Subcutaneous adipose tissue (tissue), 4 donors: ENCODE data around the gene LONP1. TPM values are rescaled to one million over a fixed set of nuclear protein-coding genes. Genes with fewer than 3 reads are reported as not detected.

ENCODE experiments used
- CTCF ChIP-seq: fragments of 450-650 bp; IDR thresholded peaks from one replicate; pipeline ENCODE4 v1.5.1; 2016; ENCODE audit warnings: low read depth, mild to moderate bottlenecking, control low read depth, antibody characterized with exemption, moderate library complexity
- total RNA-seq, 4 donors: library from RNA; depleted of rRNA; stranded (reverse); fragments of >200 nt; gene quantifications; one replicate each; pipeline ENCODE4 v1.1.0, GENCODE V29; 2016

LONP1 gene
- total RNA-seq, 4 donors from 2014 or later = 38.8 to 90.4 (median 43.5) TPM

DNA sequence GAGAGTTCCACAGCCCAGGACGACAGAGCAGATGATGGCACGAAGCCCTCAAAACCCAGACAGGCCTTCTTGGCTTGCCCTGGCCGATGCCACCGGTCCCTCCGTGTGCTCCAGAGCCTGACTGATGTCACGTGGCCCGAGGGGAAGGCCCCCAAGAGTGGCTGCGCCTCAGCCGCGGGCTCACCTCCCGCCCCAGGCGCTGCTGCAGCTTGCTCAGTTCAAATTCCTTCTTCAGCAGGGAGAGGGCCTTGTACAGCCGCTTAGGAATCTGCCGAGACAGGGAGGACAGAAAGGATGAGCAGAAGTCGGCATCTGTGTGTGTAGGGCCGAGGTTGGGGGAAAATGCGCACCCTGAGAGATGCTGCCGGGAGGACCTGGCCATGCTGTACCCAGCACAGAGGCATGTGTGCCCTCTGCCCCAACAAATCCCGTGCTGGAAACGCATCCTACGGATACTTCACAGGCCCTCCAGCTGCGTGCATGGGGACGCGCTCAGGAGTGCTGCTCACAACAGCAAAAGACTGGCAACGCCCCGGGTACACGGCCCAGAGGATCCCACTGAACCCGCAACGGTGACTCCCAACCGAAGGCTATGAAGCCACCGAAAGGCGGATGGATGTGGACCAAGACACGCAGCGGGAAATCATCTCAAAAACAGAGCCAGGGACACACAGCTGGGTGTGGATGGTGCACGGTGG, 12.9 kb downstream of the LONP1 start:
- no peak for TF ChIP-seq CTCF

DNA sequence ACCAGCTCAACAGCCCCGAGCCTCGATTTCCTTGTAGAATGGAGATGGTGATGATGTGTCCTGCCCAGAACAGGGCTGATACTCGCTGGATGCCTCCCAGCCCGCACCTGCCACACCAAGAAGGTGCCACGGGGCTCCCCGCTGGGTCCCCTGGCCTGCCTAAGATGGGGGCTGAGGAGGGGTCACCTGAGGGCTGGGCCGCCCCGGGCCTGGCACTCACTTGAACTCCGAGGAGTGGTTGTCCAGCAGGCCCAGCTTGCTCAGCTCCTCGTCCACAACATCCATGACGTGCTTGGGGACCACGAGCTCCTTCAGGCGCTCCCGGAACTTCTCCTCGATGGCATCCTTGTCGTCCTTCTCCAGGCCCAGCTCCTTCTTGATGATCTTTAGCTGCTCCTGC, 14.4 kb downstream of the LONP1 start:
- no peak for TF ChIP-seq CTCF

DNA sequence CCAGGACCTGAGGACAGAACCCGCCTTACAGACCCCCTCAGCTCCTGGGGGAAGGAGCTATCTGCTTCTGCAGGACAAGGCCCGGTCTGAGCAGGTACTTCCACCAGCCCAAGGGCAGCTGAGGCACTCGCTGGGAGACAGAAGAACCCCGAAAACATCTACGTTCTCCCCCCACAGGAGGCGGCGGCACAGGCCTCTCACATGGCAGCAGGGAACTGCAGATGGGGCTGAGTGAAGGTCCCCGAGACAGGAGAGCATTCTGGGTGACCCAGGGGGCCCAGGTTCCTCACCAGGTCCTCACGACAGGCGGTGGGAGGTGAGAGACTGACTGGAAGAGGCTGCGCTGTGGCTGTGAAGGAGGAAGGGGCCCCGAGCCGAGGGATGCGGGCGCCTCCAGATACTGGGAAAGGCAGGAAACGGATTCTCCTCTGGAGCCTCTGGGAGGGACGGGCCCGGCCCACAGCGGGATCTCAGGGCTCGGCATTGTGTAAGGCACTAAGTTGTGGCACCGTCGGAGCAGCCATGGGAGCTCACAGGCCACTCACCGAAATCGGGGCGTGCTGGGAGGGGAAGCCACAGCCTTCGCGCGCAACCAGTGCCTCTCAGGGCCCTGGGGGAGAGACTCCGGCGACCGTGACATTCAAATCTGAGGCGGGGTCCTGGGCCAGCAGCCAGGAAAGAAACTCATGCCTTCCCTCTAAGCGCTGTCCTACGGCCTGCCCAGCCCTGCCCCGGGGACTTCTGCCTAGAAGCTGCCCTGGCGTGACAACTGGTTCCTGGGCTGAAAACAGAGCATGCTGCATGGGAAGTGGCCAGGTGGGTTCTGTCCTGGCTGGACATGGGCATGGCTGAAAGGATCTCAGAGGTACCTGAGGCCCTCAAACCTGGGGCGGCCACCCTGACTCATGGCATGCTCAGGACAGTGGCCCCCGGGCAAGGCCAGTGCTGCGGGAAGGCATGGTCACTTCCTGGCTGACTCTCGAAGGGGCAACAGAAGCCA, 15.8 kb downstream of the LONP1 start:
- TF ChIP-seq CTCF = no peak

GRCh38 chr19:5700455-5701092, 19.4 kb downstream of the LONP1 start:
- TF ChIP-seq CTCF = no peak

DNA sequence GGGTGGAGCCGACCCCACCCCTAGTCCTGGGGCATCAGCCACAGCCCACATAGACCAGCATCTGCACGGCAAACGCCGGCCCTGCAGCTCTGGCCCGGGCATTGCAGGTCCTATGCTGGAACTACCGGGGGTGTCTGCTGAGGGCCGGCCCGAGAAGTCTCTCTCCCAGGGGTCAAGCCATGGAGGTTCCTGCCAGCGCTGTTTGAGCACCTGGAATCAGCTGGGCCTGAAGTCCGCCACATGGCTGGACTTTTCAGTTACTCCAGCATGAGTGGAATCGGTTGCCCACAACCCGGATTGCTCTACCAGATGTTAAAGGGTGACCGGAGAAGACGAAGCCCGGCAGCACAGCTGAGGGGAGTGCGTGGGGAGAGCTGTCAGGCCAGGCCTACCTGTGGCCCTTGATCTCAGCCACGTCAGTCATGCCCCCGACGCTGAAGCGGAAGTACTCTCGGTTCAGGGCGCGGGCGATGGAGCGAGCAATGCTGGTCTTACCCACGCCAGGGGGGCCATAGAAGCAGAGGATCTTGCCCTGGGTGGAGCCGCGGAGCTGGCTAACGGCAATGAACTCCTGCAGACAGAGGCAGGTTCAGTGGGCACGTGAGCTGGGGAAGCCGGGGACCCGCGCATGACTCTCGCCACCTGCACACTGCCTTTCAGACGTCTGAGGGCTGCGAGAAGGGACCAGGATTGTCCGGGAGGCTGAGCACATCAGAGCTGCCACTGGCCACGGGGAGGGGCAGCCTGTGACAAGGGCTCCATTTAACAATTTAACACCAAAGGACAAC, 21.1 kb downstream of the LONP1 start:
- no peak for TF ChIP-seq CTCF

DNA sequence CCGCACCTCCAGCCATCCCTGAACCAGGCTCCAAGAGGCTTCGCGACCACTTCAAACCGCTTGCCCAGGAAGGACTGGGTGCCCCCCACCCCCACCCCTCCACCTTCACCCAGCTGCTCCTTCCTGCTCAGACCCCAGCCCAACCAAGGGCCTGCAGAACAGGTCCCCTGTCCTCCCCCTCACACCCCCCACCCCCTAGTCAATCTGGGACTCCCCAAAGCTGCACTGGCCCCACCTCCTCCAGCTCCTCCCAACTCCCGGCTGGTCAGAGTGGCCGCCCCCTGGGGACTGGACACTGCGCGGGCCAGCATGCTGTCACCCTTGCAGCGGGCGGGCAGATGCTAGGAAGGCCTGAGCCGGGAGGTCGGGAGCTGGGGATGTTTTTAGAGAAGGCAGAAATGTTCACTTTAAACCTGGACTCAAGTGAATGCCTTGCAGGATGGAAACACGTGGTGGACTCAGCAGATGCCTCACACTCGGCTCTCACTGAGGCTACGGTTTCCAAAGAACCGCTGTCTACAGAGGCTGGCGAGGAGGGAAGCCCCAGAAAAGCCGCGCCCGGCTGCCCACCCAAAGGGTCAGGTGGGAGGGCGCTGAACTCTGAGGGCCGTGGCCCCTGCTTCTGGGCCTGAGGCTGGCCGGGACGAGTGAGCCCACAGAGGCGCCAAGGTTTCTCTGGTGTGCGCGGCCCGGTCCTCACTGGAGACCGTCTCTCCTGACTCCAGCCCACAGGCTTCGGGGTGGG, 21.9 kb downstream of the LONP1 start:
- no peak for TF ChIP-seq CTCF
